COR-L47 (cell line): ENCODE data around the gene PTGDS.

Source experiments
- DNase-seq: peaks from one replicate; lab custom pipeline; 2025; lab: John Stamatoyannopoulos, UW

Gene PTGDS

GRCh38 chr9:136973618-136974617 lies 3.4 kb upstream of the PTGDS start:
- DNase-seq: no peak

- no peak for DNase-seq
Measured at GRCh38 chr9:136974817-136975535, 2.3 kb upstream of the PTGDS start.

GRCh38 chr9:136975644-136976043 lies 1.7 kb upstream of the PTGDS start:
- DNase-seq: no peak

- no peak for DNase-seq
Measured at GRCh38 chr9:136977649-136978072, 357 bp downstream of the PTGDS start.

- peak; percentile 11 for DNase-seq
Measured at GRCh38 chr9:136978073-136978864, 965 bp downstream of the PTGDS start.

GRCh38 chr9:136978865-136979544 lies 1.7 kb downstream of the PTGDS start:
- no peak for DNase-seq

GRCh38 chr9:136979769-136980587 lies 2.7 kb downstream of the PTGDS start:
- no peak for DNase-seq

- DNase-seq: no peak
Measured at GRCh38 chr9:136980669-136981478, 3.6 kb downstream of the PTGDS start.

- DNase-seq: no peak
Measured at GRCh38 chr9:136981588-136982231, 4.4 kb downstream of the PTGDS start.

GRCh38 chr9:136982232-136983051 lies 5.1 kb downstream of the PTGDS start, which contains the start of gene LCNL1:
TSS of gene LCNL1 (plus strand) at chr9:136982993. CDS start at chr9:136983587, 594 bp downstream.
- DNase-seq: no peak

- DNase-seq: no peak
Measured at GRCh38 chr9:136983167-136983566, 5.9 kb downstream of the PTGDS start.

- no peak for DNase-seq
Measured at GRCh38 chr9:136983656-136984314, 6.5 kb downstream of the PTGDS start.

GRCh38 chr9:136984464-136985026 lies 7.2 kb downstream of the PTGDS start:
- DNase-seq: no peak

- DNase-seq: no peak
Measured at GRCh38 chr9:136985027-136985602, 7.8 kb downstream of the PTGDS start.

- DNase-seq: no peak
Measured at GRCh38 chr9:136985853-136986252, 8.5 kb downstream of the PTGDS start.

- no peak for DNase-seq
Measured at GRCh38 chr9:136988872-136989271, 11.6 kb downstream of the PTGDS start.
